Activated CD4-positive, alpha-beta T cell treated with anti-CD3 and anti-CD28 coated beads, Interleukin-2, Interleukin-4, amounts not matched to agents 100 ng/mL and 50 ng/mL, durations not matched to agents 16 hours and 8 hours (primary cell): ENCODE data around the gene SKA1.
"Not testable (repeated sequence)": the region's sequence is repeated elsewhere in the genome, so short reads cannot be mapped to it uniquely, and the experiment has no call there.

Source experiments
- DNase-seq: peaks from one replicate; pipeline ENCODE4 v3.0.0-alpha.2; 2020; ENCODE audit warnings: low spot score

SKA1 gene

DNA sequence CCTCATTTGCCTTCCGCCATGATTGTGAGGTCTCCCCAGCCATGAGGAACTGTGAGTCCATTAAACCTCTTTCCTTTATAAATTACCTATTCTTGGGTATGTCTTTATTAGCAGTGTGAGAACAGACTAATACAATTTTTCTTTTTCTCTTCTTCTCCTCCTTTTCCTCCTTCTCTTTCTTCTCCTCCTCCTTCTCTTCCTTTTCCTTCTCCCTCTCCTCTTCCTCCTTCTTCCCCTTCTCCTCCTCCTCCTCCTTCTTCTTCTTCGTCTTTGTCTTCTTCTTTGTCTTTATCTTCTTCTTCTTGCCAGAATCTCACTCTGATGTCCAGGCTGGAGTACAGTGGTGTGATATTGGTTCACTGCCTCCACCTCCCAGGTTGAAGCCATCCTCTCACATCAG, 20.2 kb downstream of the SKA1 start:
- DNase-seq = no peak

DNA sequence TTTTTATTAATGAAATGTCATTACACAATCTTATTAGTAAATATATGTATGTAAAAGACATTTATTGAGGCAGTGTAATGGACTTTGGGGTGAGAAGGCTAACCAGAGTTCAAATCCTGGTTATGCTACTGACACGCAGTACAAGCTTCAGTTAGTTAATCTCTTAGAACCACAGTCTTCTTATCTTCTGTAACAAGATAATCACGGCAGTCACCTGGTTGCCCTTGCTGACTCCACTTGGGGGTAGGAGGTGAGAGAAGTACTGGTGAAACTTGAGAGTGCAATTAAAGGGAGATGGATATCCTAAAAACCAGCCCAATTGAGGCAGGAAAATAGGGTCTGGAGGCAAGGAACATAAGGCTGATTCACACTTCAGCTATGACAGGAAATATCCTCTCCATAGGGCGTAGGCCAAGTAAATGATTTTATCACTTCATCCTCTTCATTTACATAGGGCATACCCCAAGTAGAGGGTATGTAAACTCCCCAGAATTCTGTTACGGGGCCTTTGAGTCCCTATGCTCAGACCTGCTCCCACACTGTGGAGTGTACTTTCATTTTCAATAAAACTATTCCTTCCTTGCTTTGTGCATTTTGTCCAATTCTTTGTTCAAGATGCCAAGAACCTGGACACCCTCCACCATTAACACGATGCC, 21.3 kb downstream of the SKA1 start:
- DNase-seq = no peak

DNA sequence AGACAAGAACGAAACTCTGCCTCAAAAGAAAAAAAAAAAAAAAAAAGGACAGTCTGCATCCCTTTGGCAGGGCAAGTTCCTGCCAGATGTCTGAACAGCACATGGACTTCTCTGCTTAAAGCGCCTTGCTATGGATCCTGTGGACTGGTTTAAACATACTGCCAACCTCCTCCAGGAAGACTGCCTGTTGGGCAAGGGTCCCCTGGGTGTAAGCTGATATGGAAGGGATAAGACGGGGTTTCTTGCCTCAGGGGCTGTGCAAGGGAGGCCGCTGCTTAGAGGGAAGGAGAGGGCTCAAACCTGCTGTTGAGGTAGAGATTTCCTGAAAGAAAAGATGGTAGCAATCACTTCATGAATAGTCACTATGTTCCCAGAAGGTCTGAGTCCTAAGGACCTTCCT, 22.2 kb downstream of the SKA1 start:
- DNase-seq = no peak

GRCh38 chr18:50398099-50398498, 23.3 kb downstream of the SKA1 start:
- DNase-seq = no peak

- no peak for DNase-seq
Observed at GRCh38 chr18:50398947-50399346, 24.1 kb downstream of the SKA1 start.

- DNase-seq = no peak
Observed at GRCh38 chr18:50399582-50399981, 24.7 kb downstream of the SKA1 start.

DNA sequence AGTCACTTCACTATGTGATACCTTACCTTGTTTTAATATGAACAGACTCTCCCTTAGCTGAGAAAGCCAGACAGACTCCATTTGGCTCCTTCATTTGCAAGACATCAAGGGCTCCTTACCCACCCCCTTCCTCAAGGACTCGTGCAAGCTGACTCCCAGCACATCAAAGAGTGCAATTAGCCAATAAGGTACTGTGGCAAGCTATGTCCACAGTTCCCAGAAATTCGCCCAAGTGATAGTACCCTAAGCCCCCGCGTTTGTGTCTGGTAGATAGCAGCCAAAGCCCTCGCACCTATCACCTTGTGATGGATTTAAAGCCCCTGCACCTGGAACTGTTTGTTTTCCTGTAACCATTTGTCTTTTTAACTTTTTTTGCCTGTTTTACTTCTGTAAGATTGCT, 25.6 kb downstream of the SKA1 start:
- DNase-seq = not testable (repeated sequence)

GRCh38 chr18:50401295-50401694, 26.4 kb downstream of the SKA1 start:
- no peak for DNase-seq

- no peak for DNase-seq
Observed at GRCh38 chr18:50401888-50402287, 27.0 kb downstream of the SKA1 start.

DNA sequence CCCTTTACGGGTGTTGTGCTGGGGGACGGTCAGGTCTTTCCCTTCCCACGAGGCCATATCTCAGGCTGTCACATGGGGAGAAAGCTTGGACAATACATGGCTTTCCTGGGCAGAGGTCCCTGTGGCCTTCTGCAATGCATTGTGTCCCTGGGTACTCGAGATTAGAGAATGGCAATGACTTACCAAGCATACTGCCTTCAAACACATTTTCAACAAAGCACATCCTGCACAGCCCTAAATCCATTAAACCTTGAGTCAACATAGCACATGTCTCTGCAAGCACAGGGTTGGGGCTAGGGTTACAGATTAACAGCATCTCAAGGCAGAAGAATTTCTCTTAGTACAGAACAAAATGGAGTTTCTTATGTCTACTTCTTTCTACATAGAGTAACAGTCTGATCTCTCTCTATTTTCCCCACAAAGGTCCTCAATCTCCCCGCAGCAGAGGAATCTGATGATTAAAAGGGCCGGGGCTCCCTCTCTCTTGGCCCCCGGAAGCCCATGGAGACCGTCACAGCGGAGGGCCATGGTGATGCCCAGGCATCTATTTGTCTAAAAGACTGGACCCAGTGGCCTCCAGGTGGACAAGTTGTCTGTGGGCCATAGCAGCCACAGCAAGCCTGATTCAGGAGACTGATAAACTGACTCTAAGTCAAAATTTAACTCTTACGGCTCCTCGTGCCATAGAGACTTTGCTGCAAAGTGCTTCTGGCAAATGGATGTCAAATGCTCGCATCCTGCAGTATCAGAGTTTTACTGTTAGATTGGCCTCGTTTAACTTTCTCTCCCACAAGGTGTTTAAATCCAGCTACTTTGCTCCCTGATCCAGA, 30.1 kb downstream of the SKA1 start:
- DNase-seq = not testable (repeated sequence)

- no peak for DNase-seq
Observed at GRCh38 chr18:50405582-50406271, 30.9 kb downstream of the SKA1 start.

- no peak for DNase-seq
Observed at GRCh38 chr18:50409236-50409635, 34.4 kb downstream of the SKA1 start.

DNA sequence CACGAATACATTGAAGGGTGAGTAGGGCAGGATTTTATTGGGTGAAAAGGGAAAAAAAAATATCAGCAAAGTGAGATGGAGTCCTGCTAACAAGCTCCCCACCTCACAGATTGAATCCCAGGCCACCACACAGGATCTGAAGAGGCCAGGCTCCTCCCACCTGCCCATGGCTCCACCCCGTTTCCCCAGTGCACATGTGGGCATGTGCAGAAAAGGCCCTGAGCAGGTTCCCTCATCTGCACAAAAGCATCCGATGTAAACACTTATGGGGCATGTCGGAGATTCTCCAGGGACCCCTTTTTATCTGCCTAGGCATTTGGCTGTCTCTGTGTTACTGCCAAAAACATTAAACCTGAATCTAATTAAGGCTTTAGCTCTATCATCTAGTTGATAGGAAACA, 35.2 kb downstream of the SKA1 start:
- no peak for DNase-seq

DNA sequence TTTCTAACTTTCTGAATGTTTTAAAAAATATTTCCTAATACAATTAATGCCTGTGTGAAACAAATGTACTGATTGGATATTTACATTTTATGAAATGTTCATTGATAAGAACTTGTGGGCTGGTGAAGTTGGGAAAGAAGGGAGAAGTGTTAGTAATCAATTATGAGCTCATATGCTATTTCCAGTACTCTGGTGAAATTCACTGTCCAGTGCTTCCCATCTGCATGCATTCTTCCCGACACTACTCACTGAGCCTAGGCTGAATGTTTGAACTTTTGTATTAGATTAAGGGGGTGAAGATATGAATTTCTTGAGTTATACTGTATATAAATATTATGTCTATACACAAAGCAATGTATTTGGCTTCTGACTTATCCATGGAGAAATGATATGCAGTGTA, 36.0 kb downstream of the SKA1 start:
- no peak for DNase-seq

- DNase-seq = not testable (repeated sequence)
Observed at GRCh38 chr18:50416832-50417231, 42.0 kb downstream of the SKA1 start.

DNA sequence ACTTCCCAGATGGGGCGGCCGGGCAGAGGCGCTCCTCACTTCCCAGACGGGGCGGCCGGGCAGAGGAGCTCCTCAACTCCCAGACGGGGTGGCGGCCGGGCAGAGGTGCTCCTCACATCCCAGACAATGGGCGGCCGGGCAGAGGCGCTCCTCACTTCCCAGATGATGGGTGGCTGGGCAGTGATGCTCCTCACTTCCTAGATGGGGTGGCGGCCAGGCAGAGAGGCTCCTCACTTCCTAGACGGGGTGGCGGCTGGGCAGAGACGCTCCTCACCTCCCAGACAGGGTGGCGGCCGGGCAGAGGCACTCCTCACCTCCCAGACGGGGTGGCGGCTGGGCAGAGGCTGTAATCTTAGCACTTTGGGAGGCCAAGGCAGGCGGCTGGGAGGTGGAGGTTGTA, 42.9 kb downstream of the SKA1 start:
- not testable (repeated sequence) for DNase-seq

DNA sequence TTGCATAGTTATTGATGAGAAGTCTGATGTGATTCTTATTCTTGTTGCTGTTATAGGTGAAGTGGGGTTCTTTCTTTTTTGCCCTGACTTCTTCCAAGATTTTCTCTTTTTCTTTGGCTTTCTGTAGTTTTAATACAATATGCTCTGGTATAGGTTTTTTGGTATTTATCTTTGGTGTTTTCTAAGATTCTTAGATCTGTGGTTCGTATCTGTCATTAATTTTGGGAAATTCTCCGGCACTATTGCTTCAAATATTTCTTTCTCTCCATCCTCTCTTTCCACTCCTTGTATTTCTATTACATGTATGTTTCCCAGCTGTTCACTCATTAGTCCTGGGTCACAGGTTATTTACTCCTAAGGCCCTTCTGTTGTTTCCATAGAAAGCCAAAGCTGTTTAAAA, 43.8 kb downstream of the SKA1 start:
- DNase-seq = no peak

- no peak for DNase-seq
Observed at GRCh38 chr18:50422286-50422898, 47.5 kb downstream of the SKA1 start.

DNA sequence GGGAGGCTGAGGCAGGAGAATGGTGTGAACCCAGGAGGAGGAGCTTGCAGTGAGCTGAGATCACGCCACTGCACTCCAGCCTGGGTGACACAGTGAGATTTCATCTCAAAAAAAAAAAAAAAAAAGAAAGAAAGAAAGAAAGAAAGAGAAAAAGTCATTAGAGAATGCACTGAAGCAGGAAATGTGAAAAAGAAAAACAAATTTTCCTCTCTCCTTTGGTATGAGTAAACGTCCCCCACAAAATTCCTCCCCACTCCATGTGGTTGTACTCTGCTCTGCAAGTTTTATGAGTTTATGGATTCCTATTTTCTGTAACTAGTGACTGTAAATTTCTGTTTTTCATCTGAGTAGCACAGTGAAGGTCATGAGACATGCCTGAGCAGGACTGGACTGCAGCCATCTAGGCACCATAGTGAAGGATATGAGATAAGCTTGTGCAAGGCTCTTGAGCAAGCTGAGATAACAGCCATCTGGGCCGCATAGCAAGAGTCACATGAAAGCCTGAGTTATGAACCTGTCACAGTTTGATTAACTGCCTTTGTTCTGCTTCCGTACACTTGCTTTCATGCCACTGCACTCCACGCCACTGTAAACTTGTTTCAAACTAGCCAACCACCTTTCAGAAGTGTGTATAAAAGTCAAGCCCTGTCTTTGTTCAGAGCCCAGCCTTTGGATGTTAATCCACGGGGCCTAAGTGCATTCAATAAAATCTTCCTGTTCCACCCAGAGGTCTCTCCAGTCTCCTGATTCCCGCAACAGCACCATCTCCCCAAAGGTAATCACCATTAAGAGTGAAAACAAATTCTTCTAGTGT, 50.2 kb downstream of the SKA1 start:
- DNase-seq = no peak

- DNase-seq = no peak
Observed at GRCh38 chr18:50427896-50428295, 53.0 kb downstream of the SKA1 start.

DNA sequence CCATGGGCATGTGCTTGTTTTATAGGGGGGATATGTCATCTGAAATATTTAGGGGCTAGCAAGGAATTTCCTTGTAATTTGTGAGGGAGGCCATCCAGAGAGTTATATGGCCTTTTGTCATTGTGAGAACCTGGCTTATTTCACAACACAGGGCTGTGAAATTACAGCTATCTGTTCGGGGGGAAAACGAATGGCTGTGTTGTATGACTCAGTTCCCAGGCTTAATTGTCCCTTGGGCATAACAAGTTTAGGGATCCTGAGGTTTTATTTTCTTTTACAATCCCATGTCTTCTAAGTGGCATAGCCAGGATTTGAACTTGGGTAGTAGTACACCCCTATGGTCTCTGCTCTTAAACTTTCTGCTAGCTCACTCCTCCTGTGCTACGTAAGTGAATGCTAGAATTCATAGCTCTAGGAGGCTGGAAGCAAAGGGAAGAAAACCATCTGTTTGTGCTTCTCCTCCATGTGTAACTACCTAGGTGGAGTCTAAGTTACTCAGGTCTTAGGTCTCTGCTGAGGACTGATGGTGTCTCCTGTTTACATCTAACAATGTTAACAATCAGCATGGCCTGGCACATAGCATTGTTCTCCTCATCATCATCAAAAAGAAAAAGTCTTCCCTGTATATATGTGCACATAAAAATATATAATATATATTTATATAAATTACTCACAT, 53.8 kb downstream of the SKA1 start:
- DNase-seq = no peak
